HG03095 (cell line): ENCODE results near the gene TIGIT.
"Not testable (repeated sequence)": the region's sequence is repeated elsewhere in the genome, so short reads cannot be mapped to it uniquely, and the experiment has no call there.

Experiments
- ATAC-seq: cut with Tn5 transposase; IDR thresholded peaks from one replicate; pipeline ENCODE4 v1.9.1; 2021; ENCODE audit warnings: moderate library complexity; ENCODE audit not compliant: unreplicated experiment

The TIGIT gene

GRCh38 chr3:114293838-114294535 is at the start of gene TIGIT:
Gene TIGIT, plus strand, starts transcription at chr3:114294028. Its CDS starts 34 bp downstream, at chr3:114294062.
- ATAC-seq: no peak

GRCh38 chr3:114252954-114253353 is 40.9 kb upstream of the TIGIT start:
- no peak for ATAC-seq

- no peak for ATAC-seq
Observed at GRCh38 chr3:114253505-114253904, 40.3 kb upstream of the TIGIT start.

GRCh38 chr3:114259566-114259965 is 34.3 kb upstream of the TIGIT start:
- no peak for ATAC-seq

GRCh38 chr3:114260152-114260551 is 33.7 kb upstream of the TIGIT start:
- ATAC-seq: no peak

- no peak for ATAC-seq
Observed at GRCh38 chr3:114270019-114270418, 23.8 kb upstream of the TIGIT start.

GRCh38 chr3:114272271-114272670 is 21.6 kb upstream of the TIGIT start:
- no peak for ATAC-seq

GRCh38 chr3:114274929-114275328 is 18.9 kb upstream of the TIGIT start:
- ATAC-seq: no peak

GRCh38 chr3:114276856-114277255 is 17.0 kb upstream of the TIGIT start:
- ATAC-seq: not testable (repeated sequence)

- no peak for ATAC-seq
Observed at GRCh38 chr3:114284644-114285043, 9.2 kb upstream of the TIGIT start.

- no peak for ATAC-seq
Observed at GRCh38 chr3:114285648-114286230, 8.1 kb upstream of the TIGIT start.

- ATAC-seq: no peak
Observed at GRCh38 chr3:114286266-114286665, 7.6 kb upstream of the TIGIT start.

- peak; percentile 90 for ATAC-seq
Observed at GRCh38 chr3:114290911-114291901, 2.6 kb upstream of the TIGIT start.

GRCh38 chr3:114294940-114295480 is 1.2 kb downstream of the TIGIT start:
- ATAC-seq: no peak

GRCh38 chr3:114295946-114296345 is 2.1 kb downstream of the TIGIT start:
- ATAC-seq: no peak

GRCh38 chr3:114299421-114299820 is 5.6 kb downstream of the TIGIT start:
- ATAC-seq: no peak

GRCh38 chr3:114299941-114300624 is 6.3 kb downstream of the TIGIT start:
- ATAC-seq: no peak

- peak; percentile 51 for ATAC-seq
Observed at GRCh38 chr3:114307222-114307830, 13.5 kb downstream of the TIGIT start.

- no peak for ATAC-seq
Observed at GRCh38 chr3:114307832-114308231, 14.0 kb downstream of the TIGIT start.

- ATAC-seq: peak; percentile 19
Observed at GRCh38 chr3:114308377-114308776, 14.5 kb downstream of the TIGIT start.
